Cerebellar nuclear complex (tissue), 1 donor: Measurements from ENCODE around the gene ERICH3.

Experiments used
- DNase-seq, 2 experiments: peaks; one replicate each; lab custom pipeline; 2025; lab: John Stamatoyannopoulos, UW

ERICH3 gene

GRCh38 chr1:74673351-74674111 lies at the start of gene ERICH3:
Gene ERICH3 (minus strand): TSS chr1:74673792. CDS start chr1:74673519, 273 bp downstream.
- peak in 1 of 2 experiments; percentile 71 for DNase-seq

GRCh38 chr1:74717626-74718025 lies 44.0 kb upstream of the ERICH3 start:
- DNase-seq, result no peak

- DNase-seq, result no peak
Observed at GRCh38 chr1:74716822-74717221, 43.2 kb upstream of the ERICH3 start.

GRCh38 chr1:74715806-74716205 lies 42.2 kb upstream of the ERICH3 start:
- no peak for DNase-seq

- DNase-seq, result no peak
Observed at GRCh38 chr1:74715236-74715502, 41.6 kb upstream of the ERICH3 start.

GRCh38 chr1:74714429-74715235 lies 41.0 kb upstream of the ERICH3 start:
- DNase-seq, result no peak

- DNase-seq, result no peak
Observed at GRCh38 chr1:74713849-74714248, 40.3 kb upstream of the ERICH3 start.

GRCh38 chr1:74712881-74713280 lies 39.3 kb upstream of the ERICH3 start:
- DNase-seq, result no peak

- DNase-seq, result no peak
Observed at GRCh38 chr1:74703386-74704182, 30.0 kb upstream of the ERICH3 start.

GRCh38 chr1:74699331-74699730 lies 25.7 kb upstream of the ERICH3 start:
- DNase-seq, result no peak

- no peak for DNase-seq
Observed at GRCh38 chr1:74697832-74698231, 24.2 kb upstream of the ERICH3 start.

- no peak for DNase-seq
Observed at GRCh38 chr1:74693473-74693872, 19.9 kb upstream of the ERICH3 start.

- DNase-seq, result no peak
Observed at GRCh38 chr1:74690909-74691308, 17.3 kb upstream of the ERICH3 start.

- DNase-seq, result no peak
Observed at GRCh38 chr1:74690364-74690696, 16.7 kb upstream of the ERICH3 start.

GRCh38 chr1:74689621-74690363 lies 16.2 kb upstream of the ERICH3 start:
- peak; percentile 19 to 64 for DNase-seq

GRCh38 chr1:74686928-74687327 lies 13.3 kb upstream of the ERICH3 start:
- DNase-seq, result no peak

- DNase-seq, result no peak
Observed at GRCh38 chr1:74684301-74684700, 10.7 kb upstream of the ERICH3 start.

GRCh38 chr1:74683656-74684055 lies 10.1 kb upstream of the ERICH3 start:
- DNase-seq, result no peak

GRCh38 chr1:74681851-74682250 lies 8.3 kb upstream of the ERICH3 start:
- no peak for DNase-seq

GRCh38 chr1:74681449-74681848 lies 7.9 kb upstream of the ERICH3 start:
- no peak for DNase-seq

GRCh38 chr1:74681001-74681400 lies 7.4 kb upstream of the ERICH3 start:
- no peak for DNase-seq

- DNase-seq, result no peak
Observed at GRCh38 chr1:74679811-74680210, 6.2 kb upstream of the ERICH3 start.
